DMS153 (cell line): ENCODE measurements around the gene CD58.
A peak's percentile ranks its signal among the peaks of the same experiment; 100 is the strongest.

Source experiments
- DNase-seq: peaks from one replicate; lab custom pipeline; 2025; lab: John Stamatoyannopoulos, UW

Gene CD58

GRCh38 chr1:116544588-116545358, 26.1 kb downstream of the CD58 start:
- DNase-seq, result no peak

GRCh38 chr1:116540088-116540487, 30.7 kb downstream of the CD58 start:
- DNase-seq, result no peak

GRCh38 chr1:116538544-116538943, 32.3 kb downstream of the CD58 start:
- DNase-seq, result no peak

- DNase-seq, result no peak
Observed at GRCh38 chr1:116537898-116538297, 32.9 kb downstream of the CD58 start.

- no peak for DNase-seq
Observed at GRCh38 chr1:116537040-116537831, 33.6 kb downstream of the CD58 start.

- no peak for DNase-seq
Observed at GRCh38 chr1:116534014-116534739, 36.6 kb downstream of the CD58 start.

- DNase-seq, result no peak
Observed at GRCh38 chr1:116533429-116533820, 37.4 kb downstream of the CD58 start.

GRCh38 chr1:116532671-116533428, 38.0 kb downstream of the CD58 start:
- no peak for DNase-seq

- DNase-seq, result no peak
Observed at GRCh38 chr1:116531917-116532316, 38.9 kb downstream of the CD58 start.

- DNase-seq, result no peak
Observed at GRCh38 chr1:116529681-116530080, 41.1 kb downstream of the CD58 start.

GRCh38 chr1:116529199-116529631, 41.6 kb downstream of the CD58 start:
- no peak for DNase-seq

GRCh38 chr1:116528329-116529083, 42.3 kb downstream of the CD58 start:
- DNase-seq, result no peak

GRCh38 chr1:116525440-116525839, 45.4 kb downstream of the CD58 start:
- DNase-seq, result no peak

- no peak for DNase-seq
Observed at GRCh38 chr1:116521186-116521585, 49.6 kb downstream of the CD58 start.

- DNase-seq, result no peak
Observed at GRCh38 chr1:116518400-116518799, 52.4 kb downstream of the CD58 start.

GRCh38 chr1:116516631-116517030, 54.2 kb downstream of the CD58 start:
- DNase-seq, result no peak

- no peak for DNase-seq
Observed at GRCh38 chr1:116515702-116516101, 55.1 kb downstream of the CD58 start.

- DNase-seq, result no peak
Observed at GRCh38 chr1:116514708-116515525, 55.9 kb downstream of the CD58 start.

- DNase-seq, result peak; percentile 56
Observed at GRCh38 chr1:116513956-116514355, 56.9 kb downstream of the CD58 start.

GRCh38 chr1:116511459-116512019, 59.3 kb downstream of the CD58 start:
- DNase-seq, result no peak
